GM12878 (cell line): Measurements from ENCODE around the gene DIPK1A. TPM values are rescaled to one million over a fixed set of nuclear protein-coding genes. Genes with fewer than 3 reads are reported as not detected.

ENCODE experiments used
- BMI1 ChIP-seq: fragments of 450-650 bp; IDR thresholded peaks from 2 replicates; pipeline ENCODE4 v1.6.1; 2016; ENCODE audit warnings: mild to moderate bottlenecking, moderate library complexity, borderline replicate concordance
- BRCA1 ChIP-seq: IDR thresholded peaks from 2 replicates; pipeline ENCODE4 v1.6.1; 2011; ENCODE audit warnings: low read depth, low read length, improper control_type of control experiment
- CREM ChIP-seq: IDR thresholded peaks from 2 replicates; pipeline ENCODE4 v1.6.1; 2014; ENCODE audit warnings: antibody characterized with exemption, low read depth
- DPF2 ChIP-seq: fragments of 450-650 bp; IDR thresholded peaks from 2 replicates; pipeline ENCODE4 v1.6.1; 2017; ENCODE audit warnings: mild to moderate bottlenecking
- EED ChIP-seq: sonication (generic); IDR thresholded peaks from 2 replicates; pipeline ENCODE4 v1.6.1; 2016; ENCODE audit warnings: antibody characterized with exemption, low read depth
- FOXM1 ChIP-seq: IDR thresholded peaks from 2 replicates; pipeline ENCODE4 v1.6.1; 2012; ENCODE audit warnings: low read depth, mild to moderate bottlenecking, inconsistent platforms, low read length, moderate library complexity
- HDAC6 ChIP-seq: fragments of 200-600 bp; sonication (generic); IDR thresholded peaks from one replicate; pipeline ENCODE4 v1.8.0; 2017; ENCODE audit warnings: antibody characterized with exemption; ENCODE audit not compliant: unreplicated experiment
- IKZF1 ChIP-seq: fragments of 450-650 bp; conservative IDR thresholded peaks from 2 replicates; pipeline ENCODE4 v1.6.1; 2017; ENCODE audit warnings: antibody characterized with exemption, mild to moderate bottlenecking
- IKZF2 ChIP-seq, 2 experiments: fragments of 450-650 bp; IDR thresholded peaks; 2 replicates each; pipeline ENCODE4 v1.6.1; 2017; ENCODE audit warnings: mild to moderate bottlenecking in 2 of 2, moderate library complexity in 2 of 2
- IRF4 ChIP-seq: IDR thresholded peaks from 2 replicates; pipeline ENCODE4 v1.6.1; 2011; ENCODE audit warnings: low read depth, low read length
- KAT2A ChIP-seq: conservative IDR thresholded peaks from 2 replicates; pipeline ENCODE4 v1.6.1; 2011; ENCODE audit warnings: low read depth, low read length; ENCODE audit not compliant: control insufficient read depth
- MEF2A ChIP-seq: IDR thresholded peaks from 2 replicates; pipeline ENCODE4 v1.6.1; 2011; ENCODE audit warnings: low read depth, mild to moderate bottlenecking, low read length, moderate library complexity; ENCODE audit not compliant: insufficient read depth
- MEF2B ChIP-seq: fragments of 450-650 bp; IDR thresholded peaks from 2 replicates; pipeline ENCODE4 v1.6.1; 2018; ENCODE audit warnings: mild to moderate bottlenecking, moderate library complexity; ENCODE audit not compliant: partially characterized antibody, poor library complexity, severe bottlenecking
- MTA2 ChIP-seq: fragments of 450-650 bp; IDR thresholded peaks from 2 replicates; pipeline ENCODE4 v1.6.1; 2016; ENCODE audit warnings: low read depth, mild to moderate bottlenecking, moderate library complexity
- NR2C2 ChIP-seq: IDR thresholded peaks from 2 replicates; pipeline ENCODE4 v1.6.1; 2011; ENCODE audit warnings: borderline replicate concordance, low read depth; ENCODE audit not compliant: control insufficient read depth, insufficient read length
- PAX5 ChIP-seq: IDR thresholded peaks from 2 replicates; pipeline ENCODE4 v1.6.1; 2011; ENCODE audit warnings: low read depth, low read length, borderline replicate concordance
- SPI1 ChIP-seq: IDR thresholded peaks from 2 replicates; pipeline ENCODE4 v1.6.1; 2011; ENCODE audit warnings: low read depth, mild to moderate bottlenecking, low read length, moderate library complexity, borderline replicate concordance; ENCODE audit not compliant: insufficient read depth
- TBL1XR1 ChIP-seq: IDR thresholded peaks from 2 replicates; pipeline ENCODE4 v1.6.1; 2012; ENCODE audit warnings: low read depth, low read length, improper control_type of control experiment
- YBX1 ChIP-seq: fragments of 450-650 bp; IDR thresholded peaks from 2 replicates; pipeline ENCODE4 v1.6.1; 2016; ENCODE audit warnings: antibody characterized with exemption
- YY1 ChIP-seq: IDR thresholded peaks from 2 replicates; pipeline ENCODE4 v1.6.1; 2011; ENCODE audit warnings: low read depth, mild to moderate bottlenecking, low read length
- ZBED1 ChIP-seq: IDR thresholded peaks from 2 replicates; pipeline ENCODE4 v1.6.1; 2016; ENCODE audit warnings: borderline replicate concordance
- polyA plus RNA-seq, 11 experiments: library from polyadenylated mRNA; depleted of rRNA in 4 of 11; unstranded in 6 of 11; stranded (reverse) in 5 of 11; fragments of >200 nt; fragmentation: Nextera tagmentation in 4 of 11; fragmentation: Illumina TruSeq in 1 of 11; extraction: Ambion mirVana in 4 of 11; extraction: Trizol in 1 of 11; gene quantifications; 1 replicate in 1 of 11; 2 replicates in 10 of 11; pipeline versions ENCODE4 v1.2.1 to v1.2.3, GENCODE V29; 2011 to 2016; ENCODE audit warnings: inconsistent platforms in 2 of 11, missing spikeins in 2 of 11, low read depth in 1 of 11
- total RNA-seq, 4 experiments: library from RNA; depleted of rRNA in 3 of 4; stranded (reverse); fragments of >200 nt in 3 of 4; fragmentation: Illumina TruSeq in 1 of 4; extraction: Trizol in 1 of 4; gene quantifications; 2 replicates each; pipeline versions ENCODE4 v1.2.1 to v1.2.3, GENCODE V29; 2013 to 2021
- TF ChIP-seq, protein P1 (sequence below): fragments of 450-650 bp; formaldehyde crosslinking; IDR thresholded peaks from 2 replicates; pipeline ENCODE4 v1.5.0; 2022; ENCODE audit warnings: mild to moderate bottlenecking, missing genetic modification characterization
- TF ChIP-seq, protein P2 (sequence below): IDR thresholded peaks from 2 replicates; pipeline ENCODE4 v1.6.1; 2012; ENCODE audit warnings: low read length, inconsistent platforms
- TF ChIP-seq, protein P3 (sequence below): fragments of 450-650 bp; IDR thresholded peaks from 2 replicates; pipeline ENCODE4 v1.6.1; 2017; ENCODE audit warnings: mild to moderate bottlenecking, low read depth, inconsistent platforms; ENCODE audit not compliant: poor library complexity, severe bottlenecking

The DIPK1A gene
- total and polyA plus RNA-seq, 10 of the 15 experiments (the other 5 are each of a cell fraction or from before 2014, with no cell fraction given), result 4.9 to 15.0 (median 9.7) TPM

DNA sequence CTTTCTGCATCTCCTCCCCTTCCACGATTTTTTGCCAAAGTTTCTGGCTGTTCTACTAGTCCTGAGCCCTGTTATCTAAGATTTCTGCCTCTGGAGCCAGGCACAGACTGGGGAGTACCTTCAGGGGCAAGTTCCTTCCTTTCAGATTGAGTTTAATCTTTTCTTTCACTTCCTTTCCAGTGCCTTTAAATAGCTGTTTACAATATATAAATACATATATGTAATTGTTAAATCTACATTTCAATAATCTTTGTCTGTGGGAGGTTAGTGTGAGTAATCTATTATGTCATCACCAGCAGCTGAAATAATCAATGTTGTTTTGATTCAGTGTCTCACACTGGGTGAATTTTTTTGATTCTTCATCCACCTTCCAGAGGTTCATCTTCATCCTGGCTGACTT lies 31.8 kb downstream of the DIPK1A start (continued):
- TF ChIP-seq, protein P1, sequence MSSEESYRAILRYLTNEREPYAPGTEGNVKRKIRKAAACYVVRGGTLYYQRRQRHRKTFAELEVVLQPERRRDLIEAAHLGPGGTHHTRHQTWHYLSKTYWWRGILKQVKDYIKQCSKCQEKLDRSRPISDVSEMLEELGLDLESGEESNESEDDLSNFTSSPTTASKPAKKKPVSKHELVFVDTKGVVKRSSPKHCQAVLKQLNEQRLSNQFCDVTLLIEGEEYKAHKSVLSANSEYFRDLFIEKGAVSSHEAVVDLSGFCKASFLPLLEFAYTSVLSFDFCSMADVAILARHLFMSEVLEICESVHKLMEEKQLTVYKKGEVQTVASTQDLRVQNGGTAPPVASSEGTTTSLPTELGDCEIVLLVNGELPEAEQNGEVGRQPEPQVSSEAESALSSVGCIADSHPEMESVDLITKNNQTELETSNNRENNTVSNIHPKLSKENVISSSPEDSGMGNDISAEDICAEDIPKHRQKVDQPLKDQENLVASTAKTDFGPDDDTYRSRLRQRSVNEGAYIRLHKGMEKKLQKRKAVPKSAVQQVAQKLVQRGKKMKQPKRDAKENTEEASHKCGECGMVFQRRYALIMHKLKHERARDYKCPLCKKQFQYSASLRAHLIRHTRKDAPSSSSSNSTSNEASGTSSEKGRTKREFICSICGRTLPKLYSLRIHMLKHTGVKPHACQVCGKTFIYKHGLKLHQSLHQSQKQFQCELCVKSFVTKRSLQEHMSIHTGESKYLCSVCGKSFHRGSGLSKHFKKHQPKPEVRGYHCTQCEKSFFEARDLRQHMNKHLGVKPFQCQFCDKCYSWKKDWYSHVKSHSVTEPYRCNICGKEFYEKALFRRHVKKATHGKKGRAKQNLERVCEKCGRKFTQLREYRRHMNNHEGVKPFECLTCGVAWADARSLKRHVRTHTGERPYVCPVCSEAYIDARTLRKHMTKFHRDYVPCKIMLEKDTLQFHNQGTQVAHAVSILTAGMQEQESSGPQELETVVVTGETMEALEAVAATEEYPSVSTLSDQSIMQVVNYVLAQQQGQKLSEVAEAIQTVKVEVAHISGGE (CRISPR knock-in tag), result no peak
- no peak for TF ChIP-seq BRCA1
- TF ChIP-seq YY1, result 0 out of 2 replicates have a peak, but pooled peaks have one; percentile 4
- peak; percentile 80 for TF ChIP-seq MEF2B
- TF ChIP-seq YBX1, result no peak
- TF ChIP-seq SPI1, result peak; percentile 75
- TF ChIP-seq, protein P2, sequence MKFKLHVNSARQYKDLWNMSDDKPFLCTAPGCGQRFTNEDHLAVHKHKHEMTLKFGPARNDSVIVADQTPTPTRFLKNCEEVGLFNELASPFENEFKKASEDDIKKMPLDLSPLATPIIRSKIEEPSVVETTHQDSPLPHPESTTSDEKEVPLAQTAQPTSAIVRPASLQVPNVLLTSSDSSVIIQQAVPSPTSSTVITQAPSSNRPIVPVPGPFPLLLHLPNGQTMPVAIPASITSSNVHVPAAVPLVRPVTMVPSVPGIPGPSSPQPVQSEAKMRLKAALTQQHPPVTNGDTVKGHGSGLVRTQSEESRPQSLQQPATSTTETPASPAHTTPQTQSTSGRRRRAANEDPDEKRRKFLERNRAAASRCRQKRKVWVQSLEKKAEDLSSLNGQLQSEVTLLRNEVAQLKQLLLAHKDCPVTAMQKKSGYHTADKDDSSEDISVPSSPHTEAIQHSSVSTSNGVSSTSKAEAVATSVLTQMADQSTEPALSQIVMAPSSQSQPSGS, result peak; percentile 90; the same call in 1 of the 2 replicates
- TF ChIP-seq NR2C2, result no peak
- TF ChIP-seq FOXM1, result peak; percentile 89; the same call in 1 of the 2 replicates
- no peak for TF ChIP-seq IRF4
- no peak for TF ChIP-seq HDAC6
- TF ChIP-seq IKZF2 (IDR thresholded peaks at IDR 0.05), result peak; percentile 48 to 54
- no peak for TF ChIP-seq PAX5
- TF ChIP-seq MEF2A, result peak; percentile 96
- TF ChIP-seq, protein P3, sequence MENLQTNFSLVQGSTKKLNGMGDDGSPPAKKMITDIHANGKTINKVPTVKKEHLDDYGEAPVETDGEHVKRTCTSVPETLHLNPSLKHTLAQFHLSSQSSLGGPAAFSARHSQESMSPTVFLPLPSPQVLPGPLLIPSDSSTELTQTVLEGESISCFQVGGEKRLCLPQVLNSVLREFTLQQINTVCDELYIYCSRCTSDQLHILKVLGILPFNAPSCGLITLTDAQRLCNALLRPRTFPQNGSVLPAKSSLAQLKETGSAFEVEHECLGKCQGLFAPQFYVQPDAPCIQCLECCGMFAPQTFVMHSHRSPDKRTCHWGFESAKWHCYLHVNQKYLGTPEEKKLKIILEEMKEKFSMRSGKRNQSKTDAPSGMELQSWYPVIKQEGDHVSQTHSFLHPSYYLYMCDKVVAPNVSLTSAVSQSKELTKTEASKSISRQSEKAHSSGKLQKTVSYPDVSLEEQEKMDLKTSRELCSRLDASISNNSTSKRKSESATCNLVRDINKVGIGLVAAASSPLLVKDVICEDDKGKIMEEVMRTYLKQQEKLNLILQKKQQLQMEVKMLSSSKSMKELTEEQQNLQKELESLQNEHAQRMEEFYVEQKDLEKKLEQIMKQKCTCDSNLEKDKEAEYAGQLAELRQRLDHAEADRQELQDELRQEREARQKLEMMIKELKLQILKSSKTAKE, result peak; percentile 66
- no peak for TF ChIP-seq KAT2A
- TF ChIP-seq CREM, result peak; percentile 64; the same call in 1 of the 2 replicates
- peak; percentile 80; the same call in 1 of the 2 replicates for TF ChIP-seq ZBED1
- TF ChIP-seq BMI1, result 0 out of 2 replicates have a peak, but pooled peaks have one; percentile 14
- TF ChIP-seq TBL1XR1, result no peak
- TF ChIP-seq MTA2, result peak; percentile 64
- TF ChIP-seq DPF2, result peak; percentile 49; the same call in 1 of the 2 replicates
- TF ChIP-seq IKZF1, result peak; percentile 62; the same call in 1 of the 2 replicates
- TF ChIP-seq EED, result peak; percentile 75
